ENCODE measurements around the gene ADARB2.

DNA sequence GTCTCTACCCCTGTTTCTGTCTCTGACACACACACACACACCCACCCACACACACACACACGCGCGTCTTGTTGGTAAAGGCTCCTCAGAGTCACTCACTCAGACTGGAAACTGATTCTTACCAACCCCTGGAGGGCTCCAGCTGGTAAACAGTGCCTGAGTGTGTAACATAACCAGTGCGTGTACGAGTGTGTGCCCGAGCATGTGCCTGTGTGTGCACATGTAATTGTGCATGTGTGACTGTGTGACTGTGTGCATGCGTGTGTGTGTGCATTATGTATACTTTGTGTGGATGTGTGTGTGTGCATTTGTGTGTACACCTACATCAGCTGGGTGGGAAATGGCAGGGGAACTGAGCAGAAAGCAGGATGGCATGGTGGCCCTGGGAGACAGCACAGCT, 364.0 kb downstream of the ADARB2 start:
- no peak for TF ChIP-seq FOXM1 (IDR thresholded peaks at IDR 0.05; ENCODE audit: borderline replicate concordance, low read depth)
- no peak for TF ChIP-seq ZBTB7A (IDR thresholded peaks at IDR 0.05; ENCODE audit: low read depth)
- no peak for TF ChIP-seq RAD21 (IDR thresholded peaks at IDR 0.05; ENCODE audit: low read depth)
- TF ChIP-seq TEAD4 (IDR thresholded peaks at IDR 0.05), result no peak
- TF ChIP-seq CREB1 (IDR thresholded peaks at IDR 0.05; ENCODE audit: low read depth), result no peak
- TF ChIP-seq, protein P1, sequence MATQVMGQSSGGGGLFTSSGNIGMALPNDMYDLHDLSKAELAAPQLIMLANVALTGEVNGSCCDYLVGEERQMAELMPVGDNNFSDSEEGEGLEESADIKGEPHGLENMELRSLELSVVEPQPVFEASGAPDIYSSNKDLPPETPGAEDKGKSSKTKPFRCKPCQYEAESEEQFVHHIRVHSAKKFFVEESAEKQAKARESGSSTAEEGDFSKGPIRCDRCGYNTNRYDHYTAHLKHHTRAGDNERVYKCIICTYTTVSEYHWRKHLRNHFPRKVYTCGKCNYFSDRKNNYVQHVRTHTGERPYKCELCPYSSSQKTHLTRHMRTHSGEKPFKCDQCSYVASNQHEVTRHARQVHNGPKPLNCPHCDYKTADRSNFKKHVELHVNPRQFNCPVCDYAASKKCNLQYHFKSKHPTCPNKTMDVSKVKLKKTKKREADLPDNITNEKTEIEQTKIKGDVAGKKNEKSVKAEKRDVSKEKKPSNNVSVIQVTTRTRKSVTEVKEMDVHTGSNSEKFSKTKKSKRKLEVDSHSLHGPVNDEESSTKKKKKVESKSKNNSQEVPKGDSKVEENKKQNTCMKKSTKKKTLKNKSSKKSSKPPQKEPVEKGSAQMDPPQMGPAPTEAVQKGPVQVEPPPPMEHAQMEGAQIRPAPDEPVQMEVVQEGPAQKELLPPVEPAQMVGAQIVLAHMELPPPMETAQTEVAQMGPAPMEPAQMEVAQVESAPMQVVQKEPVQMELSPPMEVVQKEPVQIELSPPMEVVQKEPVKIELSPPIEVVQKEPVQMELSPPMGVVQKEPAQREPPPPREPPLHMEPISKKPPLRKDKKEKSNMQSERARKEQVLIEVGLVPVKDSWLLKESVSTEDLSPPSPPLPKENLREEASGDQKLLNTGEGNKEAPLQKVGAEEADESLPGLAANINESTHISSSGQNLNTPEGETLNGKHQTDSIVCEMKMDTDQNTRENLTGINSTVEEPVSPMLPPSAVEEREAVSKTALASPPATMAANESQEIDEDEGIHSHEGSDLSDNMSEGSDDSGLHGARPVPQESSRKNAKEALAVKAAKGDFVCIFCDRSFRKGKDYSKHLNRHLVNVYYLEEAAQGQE (IDR thresholded peaks at IDR 0.05; ENCODE audit: low read depth), result no peak
- no peak for TF ChIP-seq EP300 (IDR thresholded peaks at IDR 0.05; ENCODE audit: borderline replicate concordance)
- TF ChIP-seq, protein P2, sequence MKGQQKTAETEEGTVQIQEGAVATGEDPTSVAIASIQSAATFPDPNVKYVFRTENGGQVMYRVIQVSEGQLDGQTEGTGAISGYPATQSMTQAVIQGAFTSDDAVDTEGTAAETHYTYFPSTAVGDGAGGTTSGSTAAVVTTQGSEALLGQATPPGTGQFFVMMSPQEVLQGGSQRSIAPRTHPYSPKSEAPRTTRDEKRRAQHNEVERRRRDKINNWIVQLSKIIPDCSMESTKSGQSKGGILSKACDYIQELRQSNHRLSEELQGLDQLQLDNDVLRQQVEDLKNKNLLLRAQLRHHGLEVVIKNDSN (IDR thresholded peaks at IDR 0.05), result no peak

All from Ishikawa (cell line).